HCT116 (cell line): ENCODE data around the gene FAM98C. TPM values are rescaled to one million over a fixed set of nuclear protein-coding genes. Genes with fewer than 3 reads are reported as not detected.

Source experiments
- ATAC-seq: fragments of 200-7000 bp; cut with Tn5 transposase; 2 replicates; pipeline ENCODE4 v1.9.1; 2020; ENCODE audit warnings: mild to moderate bottlenecking, moderate library complexity
- BruUV-seq: library from RNA; stranded (reverse); fragments of 400-500 nt; replicated peaks from 2 replicates; lab custom pipeline; 2021; lab: Mats Ljungman, UMichigan
- CTCF ChIA-PET: fragments of 300-600 bp; sonication (Branson Sonifier 250); formaldehyde crosslinking; loops from one replicate; lab custom pipeline; 2021; ENCODE audit warnings: antibody characterized with exemption; lab: Charles Lee
- POLR2A ChIA-PET: fragments of 300-600, 350-600 bp; sonication (Branson Sonifier 250); formaldehyde crosslinking; loops from one replicate; lab custom pipeline; 2021; ENCODE audit warnings: antibody characterized with exemption; lab: Charles Lee
- RAD21 ChIA-PET, 2 experiments: fragments of 300-600 bp; sonication (Branson Sonifier 250); formaldehyde crosslinking; loops; one replicate each; lab custom pipeline; 2023; ENCODE audit warnings: low total read pairs in 2 of 2; ENCODE audit not compliant: uncharacterized antibody in 2 of 2, unreplicated experiment in 2 of 2, low non-redundant PET in 1 of 2; lab: Charles Lee
- DNase-seq: peaks from one replicate; pipeline ENCODE4 v3.0.0-alpha.2; 2010; ENCODE audit warnings: low read depth, low spot score
- H2AFZ ChIP-seq: fragments of 200-600 bp; shearing (Covaris generic), sonication (generic); 2 replicates; pipeline ENCODE4 v1.6.1; 2017; ENCODE audit warnings: low read depth, mixed run types, mixed read lengths, antibody characterized with exemption, low read length; ENCODE audit not compliant: poor library complexity, severe bottlenecking
- H3K27ac ChIP-seq: 2 replicates; pipeline ENCODE4 v1.5.1; 2012; ENCODE audit warnings: low read depth, low read length
- H3K27me3 ChIP-seq: fragments of 200-600 bp; sonication (generic); 2 replicates; pipeline ENCODE4 v1.6.1; 2016; ENCODE audit warnings: mixed run types, low read length, mixed read lengths; ENCODE audit not compliant: insufficient read depth
- H3K36me3 ChIP-seq, 2 experiments: fragments of 200-500 bp in 1 of 2; fragments of 200-600 bp in 1 of 2; sonication (Bioruptor generic) in 1 of 2; sonication (generic) in 1 of 2; 2 replicates each; pipeline versions ENCODE4 v1.5.1 to v1.6.1; 2014 to 2016; ENCODE audit warnings: low read length in 2 of 2, inconsistent platforms in 1 of 2, mixed read lengths in 1 of 2, mixed run types in 1 of 2; ENCODE audit not compliant: insufficient read depth in 2 of 2, control insufficient read depth in 1 of 2
- H3K4me1 ChIP-seq, 2 experiments: fragments of 200-600 bp in 1 of 2; sonication (generic) in 1 of 2; 2 replicates each; pipeline versions ENCODE4 v1.5.1 to v1.6.1; 2012 to 2017; ENCODE audit warnings: low read length in 2 of 2, inconsistent platforms in 1 of 2, mild to moderate bottlenecking in 1 of 2, mixed read lengths in 1 of 2, mixed run types in 1 of 2, moderate library complexity in 1 of 2; ENCODE audit not compliant: insufficient read depth in 2 of 2, control insufficient read depth in 1 of 2
- H3K4me2 ChIP-seq: fragments of 200-600 bp; sonication (generic); 2 replicates; pipeline ENCODE4 v1.6.1; 2017; ENCODE audit warnings: mixed run types, low read length, mixed read lengths
- H3K4me3 ChIP-seq, 2 experiments: fragments of 200-600 bp in 1 of 2; sonication (generic) in 1 of 2; replicated peaks in 1 of 2; 2 replicates each; pipeline ENCODE4 v1.5.1; 2011 to 2016; ENCODE audit warnings: low read length in 2 of 2, control low read depth in 1 of 2, low read depth in 1 of 2, mild to moderate bottlenecking in 1 of 2, mixed read lengths in 1 of 2, mixed run types in 1 of 2
- H3K79me2 ChIP-seq: fragments of 200-600 bp; sonication (generic); 2 replicates; pipeline ENCODE4 v1.6.1; 2017; ENCODE audit warnings: mild to moderate bottlenecking, mixed run types, low read length, moderate library complexity, mixed read lengths; ENCODE audit not compliant: insufficient read depth
- H3K9ac ChIP-seq: fragments of 200-600 bp; sonication (generic); 2 replicates; pipeline ENCODE4 v1.6.1; 2016; ENCODE audit warnings: low read length, mixed read lengths
- H3K9me2 ChIP-seq: fragments of 200-600 bp; sonication (generic), shearing (Covaris generic); 2 replicates; pipeline ENCODE4 v1.6.1; 2017; ENCODE audit warnings: mixed run types, mild to moderate bottlenecking, moderate library complexity; ENCODE audit not compliant: insufficient read depth
- H3K9me3 ChIP-seq, 2 experiments: fragments of 200-500 bp in 1 of 2; fragments of 200-600 bp in 1 of 2; sonication (Bioruptor generic) in 1 of 2; sonication (generic) in 1 of 2; 2 replicates each; pipeline ENCODE4 v1.6.1; 2014 to 2017; ENCODE audit warnings: low read length in 2 of 2, mixed read lengths in 2 of 2, inconsistent platforms in 1 of 2, low read depth in 1 of 2, mild to moderate bottlenecking in 1 of 2, mixed run types in 1 of 2, moderate library complexity in 1 of 2; ENCODE audit not compliant: control insufficient read depth in 1 of 2, insufficient read depth in 1 of 2
- H4K20me1 ChIP-seq: fragments of 200-600 bp; sonication (generic), shearing (Covaris generic); 2 replicates; pipeline ENCODE4 v1.6.1; 2017; ENCODE audit warnings: mixed run types, mild to moderate bottlenecking, moderate library complexity; ENCODE audit not compliant: insufficient read depth
- CTCF ChIP-seq, 3 experiments: fragments of 200-600 bp in 1 of 3; sonication (generic) in 1 of 3; IDR thresholded peaks in 2 of 3; conservative IDR thresholded peaks in 1 of 3; 2 replicates each; pipeline ENCODE4 v1.5.1; 2012 to 2017; ENCODE audit warnings: low read depth in 2 of 3, low read length in 2 of 3, antibody characterized with exemption in 1 of 3, borderline replicate concordance in 1 of 3, control low read depth in 1 of 3, mild to moderate bottlenecking in 1 of 3, mixed read lengths in 1 of 3, mixed run types in 1 of 3, moderate library complexity in 1 of 3; ENCODE audit not compliant: insufficient read depth in 1 of 3
- EZH2 ChIP-seq: fragments of 200-600 bp; sonication (generic); IDR thresholded peaks from 2 replicates; pipeline ENCODE4 v1.6.1; 2017; ENCODE audit warnings: antibody characterized with exemption, mixed run types
- JUND ChIP-seq: IDR thresholded peaks from 2 replicates; pipeline ENCODE4 v1.6.1; 2012
- MAX ChIP-seq: IDR thresholded peaks from 2 replicates; pipeline ENCODE4 v1.6.1; 2012
- POLR2A ChIP-seq: IDR thresholded peaks from 2 replicates; pipeline ENCODE4 v1.7.0; 2011; ENCODE audit warnings: borderline replicate concordance; ENCODE audit not compliant: insufficient read depth, insufficient read length; ENCODE audit errors: extremely low read depth
- SIN3A ChIP-seq: IDR thresholded peaks from 2 replicates; pipeline ENCODE4 v1.6.1; 2012; ENCODE audit warnings: low read depth
- SP1 ChIP-seq: IDR thresholded peaks from 2 replicates; pipeline ENCODE4 v1.6.1; 2012; ENCODE audit warnings: low read depth
- SRF ChIP-seq: IDR thresholded peaks from 2 replicates; pipeline ENCODE4 v1.6.1; 2012; ENCODE audit warnings: low read depth
- ZBTB33 ChIP-seq: IDR thresholded peaks from 2 replicates; pipeline ENCODE4 v1.6.1; 2011; ENCODE audit warnings: mild to moderate bottlenecking, low read length, moderate library complexity; ENCODE audit not compliant: insufficient replicate concordance; ENCODE audit errors: extremely low read depth
- intact Hi-C: fragments of 100-400 bp; cut with micrococcal nuclease; formaldehyde crosslinking; loops from 2 replicates; pipeline ENCODE4 v1.10.0; 2022
- total RNA-seq: library from RNA; stranded (reverse); gene quantifications from one replicate; pipeline ENCODE4 v1.2.1, GENCODE V29; 2021; ENCODE audit not compliant: unreplicated experiment

Gene FAM98C
- total RNA-seq, 1 experiment from 2014 or later: 33.8 TPM

- no peaks in the 10 kb centered on the region for H4K20me1 ChIP-seq
- CTCF ChIA-PET: interaction anchor here (2.2 kb wide), 1 partner anchor 11 kb away, joined by 7 read pairs; the partner anchor contains the start of gene FAM98C
- H3K79me2 ChIP-seq: no peaks in the 10 kb centered on the region
- peaks cover 13 to 27% of the 10 kb centered on the region in 2 experiments; a peak in 3 of 4 replicates for H3K4me1 ChIP-seq
- H3K36me3 ChIP-seq: no peaks in the 10 kb centered on the region
- ATAC-seq: no peak
- RAD21 ChIA-PET: no interaction called here
- H3K9me3 ChIP-seq: no peaks in the 10 kb centered on the region
- H2AFZ ChIP-seq: no peak overlapping the region
- no peak overlapping the region for H3K9ac ChIP-seq
- no peak for DNase-seq
- no peaks in the 10 kb centered on the region for H3K9me2 ChIP-seq
- TF ChIP-seq MAX (no peak), SRF (no peak), POLR2A (no peak), CTCF (IDR thresholded peaks at IDR 0.05 in 2 of 3, conservative IDR thresholded peaks at IDR 0.05 in 1 of 3; ENCODE audit: borderline replicate concordance in 1 of 3, insufficient read depth in 1 of 3, low read depth in 2 of 3, low read length in 2 of 3) (no peak), JUND (no peak), EZH2 (no peak), SP1 (no peak), ZBTB33 (no peak), SIN3A (no peak)
- TF ChIP-seq, all 23 proteins: peak for 0
- no TSS peak for BruUV-seq
- Histone ChIP-seq H3K27me3 (no peaks in the 10 kb centered on the region), H3K4me2 (no peak overlapping the region), H3K4me3 (no peak overlapping the region), H3K27ac (no peak overlapping the region)
- POLR2A ChIA-PET: no interaction called here
- intact Hi-C loops: no loop called here
Observed at GRCh38 chr19:38413416-38413815, 10.5 kb downstream of the FAM98C start.
